Calu3 (cell line): Measurements from ENCODE around the gene DMD. TPM values are rescaled to one million over a fixed set of nuclear protein-coding genes. Genes with fewer than 3 reads are reported as not detected.
A peak's percentile ranks its signal among the peaks of the same experiment; 100 is the strongest.

Source experiments
- BruUV-seq: library from RNA; stranded (reverse); fragments of 400-500 nt; replicated peaks from 2 replicates; lab custom pipeline; 2021; lab: Mats Ljungman, UMichigan
- CTCF ChIA-PET: fragments of 300-600 bp; sonication (Branson Sonifier 250); formaldehyde crosslinking; loops from one replicate; lab custom pipeline; 2022; ENCODE audit warnings: antibody characterized with exemption; lab: Charles Lee
- DNase-seq: peaks from one replicate; pipeline ENCODE4 v3.0.0; 2022
- H3K27ac Mint-ChIP-seq: one replicate; pipeline ENCODE4 v1.8.0; 2022; ENCODE audit warnings: mixed read lengths; ENCODE audit not compliant: unreplicated experiment
- H3K27me3 Mint-ChIP-seq: one replicate; pipeline ENCODE4 v1.8.0; 2022; ENCODE audit warnings: mixed read lengths; ENCODE audit not compliant: unreplicated experiment
- H3K36me3 Mint-ChIP-seq: one replicate; pipeline ENCODE4 v1.8.0; 2022; ENCODE audit warnings: mild to moderate bottlenecking, moderate library complexity, mixed read lengths; ENCODE audit not compliant: insufficient read depth, unreplicated experiment
- H3K4me1 Mint-ChIP-seq: one replicate; pipeline ENCODE4 v1.8.0; 2022; ENCODE audit warnings: mild to moderate bottlenecking, low read depth, mixed read lengths; ENCODE audit not compliant: unreplicated experiment
- H3K4me3 Mint-ChIP-seq: one replicate; pipeline ENCODE4 v1.8.0; 2022; ENCODE audit warnings: mild to moderate bottlenecking, low read depth, moderate library complexity, mixed read lengths; ENCODE audit not compliant: unreplicated experiment
- H3K9me3 Mint-ChIP-seq: one replicate; pipeline ENCODE4 v1.8.0; 2022; ENCODE audit warnings: low read depth, mixed read lengths; ENCODE audit not compliant: unreplicated experiment
- intact Hi-C: fragments of 100-400 bp; cut with micrococcal nuclease; formaldehyde crosslinking; loops from one replicate; pipeline ENCODE4 v1.10.0; 2022; ENCODE audit not compliant: unreplicated experiment
- total RNA-seq: library from RNA; stranded (reverse); gene quantifications from 2 replicates; pipeline ENCODE4 v1.2.3, GENCODE V29; 2022
- TF ChIP-seq, protein P1 (sequence below): fragments of 200-600 bp; IDR thresholded peaks from one replicate; pipeline ENCODE4 v1.8.0; 2022; ENCODE audit warnings: antibody characterized with exemption; ENCODE audit not compliant: unreplicated experiment

DMD gene
- total RNA-seq, 1 experiment from 2014 or later = 11.6 TPM

DNA sequence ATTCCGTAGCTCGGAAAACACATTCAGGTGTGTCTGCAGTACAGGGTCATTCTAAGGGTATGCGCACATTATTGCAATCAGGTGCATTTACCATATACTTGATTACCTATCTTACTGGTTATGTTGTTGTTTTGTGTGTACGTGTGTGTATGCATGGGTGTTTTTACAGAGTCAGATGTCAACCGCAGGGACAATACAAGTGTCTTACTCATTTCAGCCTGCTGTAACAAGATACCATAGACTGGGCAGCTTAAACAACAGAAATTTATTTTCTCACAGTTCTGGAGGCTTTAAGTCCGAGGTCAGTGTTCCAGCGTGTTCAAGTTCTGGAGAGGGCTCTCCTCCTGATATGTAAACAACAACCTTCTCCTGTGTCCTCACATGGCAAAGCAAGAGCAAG, 316.7 kb downstream of the DMD start:
- no peaks in the 10 kb centered on the region for H3K27me3 Mint-ChIP-seq
- H3K4me1 Mint-ChIP-seq = no peaks in the 10 kb centered on the region
- no TSS peak for BruUV-seq
- no peak overlapping the region for H3K4me3 Mint-ChIP-seq
- DNase-seq = no peak
- TF ChIP-seq, protein P1, sequence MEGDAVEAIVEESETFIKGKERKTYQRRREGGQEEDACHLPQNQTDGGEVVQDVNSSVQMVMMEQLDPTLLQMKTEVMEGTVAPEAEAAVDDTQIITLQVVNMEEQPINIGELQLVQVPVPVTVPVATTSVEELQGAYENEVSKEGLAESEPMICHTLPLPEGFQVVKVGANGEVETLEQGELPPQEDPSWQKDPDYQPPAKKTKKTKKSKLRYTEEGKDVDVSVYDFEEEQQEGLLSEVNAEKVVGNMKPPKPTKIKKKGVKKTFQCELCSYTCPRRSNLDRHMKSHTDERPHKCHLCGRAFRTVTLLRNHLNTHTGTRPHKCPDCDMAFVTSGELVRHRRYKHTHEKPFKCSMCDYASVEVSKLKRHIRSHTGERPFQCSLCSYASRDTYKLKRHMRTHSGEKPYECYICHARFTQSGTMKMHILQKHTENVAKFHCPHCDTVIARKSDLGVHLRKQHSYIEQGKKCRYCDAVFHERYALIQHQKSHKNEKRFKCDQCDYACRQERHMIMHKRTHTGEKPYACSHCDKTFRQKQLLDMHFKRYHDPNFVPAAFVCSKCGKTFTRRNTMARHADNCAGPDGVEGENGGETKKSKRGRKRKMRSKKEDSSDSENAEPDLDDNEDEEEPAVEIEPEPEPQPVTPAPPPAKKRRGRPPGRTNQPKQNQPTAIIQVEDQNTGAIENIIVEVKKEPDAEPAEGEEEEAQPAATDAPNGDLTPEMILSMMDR = no peak
- no peaks in the 10 kb centered on the region for H3K9me3 Mint-ChIP-seq
- no peaks in the 10 kb centered on the region for H3K36me3 Mint-ChIP-seq
- no peak overlapping the region for H3K27ac Mint-ChIP-seq
- intact Hi-C loops = no loop called here
- CTCF ChIA-PET = no interaction called here

DNA sequence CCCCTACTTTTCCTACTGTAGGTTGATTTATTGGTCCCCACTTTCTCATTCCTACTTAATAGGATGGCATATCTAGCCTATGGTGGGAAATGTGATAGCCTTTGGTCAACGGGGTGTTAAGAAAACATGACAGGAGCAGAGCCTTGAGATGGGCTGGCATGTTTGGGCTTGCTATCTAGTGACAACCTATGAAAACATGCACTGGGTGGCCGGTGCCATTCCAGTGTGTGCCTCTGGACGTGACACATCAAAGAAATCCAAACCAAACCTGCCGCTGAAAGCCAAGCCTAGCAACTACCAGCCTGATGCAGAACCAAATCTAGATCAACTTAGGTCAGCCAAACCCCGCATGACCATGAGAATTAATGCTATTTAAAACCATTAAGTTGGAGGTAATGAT, 317.6 kb downstream of the DMD start:
- CTCF ChIA-PET = no interaction called here
- no peak for DNase-seq
- Mint-ChIP-seq H3K36me3 (no peaks in the 10 kb centered on the region), H3K4me1 (no peaks in the 10 kb centered on the region), H3K4me3 (no peak overlapping the region), H3K27me3 (no peaks in the 10 kb centered on the region), H3K27ac (no peak overlapping the region), H3K9me3 (no peaks in the 10 kb centered on the region)
- TF ChIP-seq, protein P1 = no peak
- BruUV-seq = no TSS peak
- intact Hi-C loops = no loop called here

DNA sequence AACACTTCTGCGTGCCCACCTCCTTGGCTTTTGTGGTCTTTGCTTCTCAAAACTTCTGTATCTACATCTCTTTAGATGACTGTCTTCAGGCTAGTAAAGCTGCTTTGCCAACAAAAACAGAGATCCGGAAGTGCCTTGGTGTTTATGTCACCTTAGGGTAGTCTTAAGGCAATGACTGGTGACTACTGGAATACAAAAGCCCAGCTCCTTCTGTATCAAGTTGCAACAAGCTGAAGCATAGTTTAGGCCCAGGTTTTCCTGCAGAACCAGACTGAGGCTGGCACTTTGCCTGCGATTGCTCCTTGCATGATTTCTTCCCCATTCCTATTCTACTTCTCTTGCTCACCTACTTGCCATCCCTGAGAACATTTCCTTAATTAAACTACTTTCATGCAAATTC, 333.8 kb downstream of the DMD start:
- TF ChIP-seq, protein P1 = no peak
- CTCF ChIA-PET = no interaction called here
- peak; percentile 13 for DNase-seq
- Mint-ChIP-seq H3K9me3 (peaks cover 3% of the 10 kb centered on the region), H3K4me1 (no peaks in the 10 kb centered on the region), H3K4me3 (no peak overlapping the region), H3K27me3 (no peaks in the 10 kb centered on the region), H3K27ac (no peak overlapping the region), H3K36me3 (no peaks in the 10 kb centered on the region)
- intact Hi-C loops = no loop called here
- no TSS peak for BruUV-seq

DNA sequence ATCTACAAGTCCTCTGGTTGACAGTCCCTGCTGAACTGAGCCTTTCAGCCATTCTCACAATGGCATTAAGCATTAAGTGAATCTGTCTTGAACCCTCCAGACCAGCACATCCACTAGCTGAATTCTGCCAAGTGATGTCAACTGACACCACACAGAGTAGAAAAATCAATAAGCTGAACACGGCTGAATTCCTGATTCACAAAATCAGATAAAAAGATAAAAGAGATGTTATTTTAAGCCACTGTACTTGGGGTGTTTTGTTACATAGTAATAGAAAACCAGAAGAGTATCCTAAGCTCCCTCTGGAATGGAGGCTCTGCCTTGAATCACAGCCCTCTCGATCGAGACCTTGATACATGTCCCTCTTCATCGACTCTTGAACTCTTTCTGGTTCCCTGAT, 336.5 kb downstream of the DMD start:
- no peaks in the 10 kb centered on the region for H3K36me3 Mint-ChIP-seq
- intact Hi-C loops = no loop called here
- CTCF ChIA-PET = no interaction called here
- peaks cover 5% of the 10 kb centered on the region for H3K9me3 Mint-ChIP-seq
- H3K4me3 Mint-ChIP-seq = no peak overlapping the region
- peaks cover 7% of the 10 kb centered on the region for H3K4me1 Mint-ChIP-seq
- no peak overlapping the region for H3K27ac Mint-ChIP-seq
- no peak for DNase-seq
- BruUV-seq = no TSS peak
- TF ChIP-seq, protein P1 = no peak
- H3K27me3 Mint-ChIP-seq = no peaks in the 10 kb centered on the region

DNA sequence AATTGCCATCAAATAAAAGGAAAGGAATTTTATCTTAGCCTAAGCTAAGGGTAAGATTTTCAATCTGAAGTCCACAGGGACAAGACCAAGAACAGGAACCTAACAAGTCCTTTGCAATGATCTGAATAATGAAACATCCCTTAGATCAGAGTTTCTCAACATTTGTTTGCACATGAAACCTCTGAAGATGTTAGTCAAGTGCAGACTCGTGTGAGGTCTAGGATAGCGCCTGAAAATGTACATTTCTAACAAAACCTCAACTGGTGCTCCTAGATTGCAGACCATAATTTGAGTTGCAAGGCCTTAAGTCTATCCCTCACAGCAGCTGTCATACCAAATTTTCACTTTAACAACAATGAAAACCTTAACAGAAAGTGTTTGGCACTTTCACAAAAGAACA, 337.6 kb downstream of the DMD start:
- H3K27ac Mint-ChIP-seq = no peak overlapping the region
- intact Hi-C loops = no loop called here
- peaks cover 3% of the 10 kb centered on the region for H3K9me3 Mint-ChIP-seq
- no peaks in the 10 kb centered on the region for H3K27me3 Mint-ChIP-seq
- no TSS peak for BruUV-seq
- CTCF ChIA-PET = no interaction called here
- TF ChIP-seq, protein P1 = no peak
- H3K4me3 Mint-ChIP-seq = no peak overlapping the region
- DNase-seq = no peak
- no peaks in the 10 kb centered on the region for H3K36me3 Mint-ChIP-seq
- H3K4me1 Mint-ChIP-seq = peaks cover 7% of the 10 kb centered on the region
